ENCODE data around the gene RSL1D1. TPM values are rescaled to one million over a fixed set of nuclear protein-coding genes. Genes with fewer than 3 reads are reported as not detected.
A peak's percentile ranks its signal among the peaks of the same experiment; 100 is the strongest.

RSL1D1 gene
- total RNA-seq, 3 donors from 2014 or later (not counting 1 experiment from before 2014, with no cell fraction given) = 66.3 to 102 (median 99.1) TPM

DNA sequence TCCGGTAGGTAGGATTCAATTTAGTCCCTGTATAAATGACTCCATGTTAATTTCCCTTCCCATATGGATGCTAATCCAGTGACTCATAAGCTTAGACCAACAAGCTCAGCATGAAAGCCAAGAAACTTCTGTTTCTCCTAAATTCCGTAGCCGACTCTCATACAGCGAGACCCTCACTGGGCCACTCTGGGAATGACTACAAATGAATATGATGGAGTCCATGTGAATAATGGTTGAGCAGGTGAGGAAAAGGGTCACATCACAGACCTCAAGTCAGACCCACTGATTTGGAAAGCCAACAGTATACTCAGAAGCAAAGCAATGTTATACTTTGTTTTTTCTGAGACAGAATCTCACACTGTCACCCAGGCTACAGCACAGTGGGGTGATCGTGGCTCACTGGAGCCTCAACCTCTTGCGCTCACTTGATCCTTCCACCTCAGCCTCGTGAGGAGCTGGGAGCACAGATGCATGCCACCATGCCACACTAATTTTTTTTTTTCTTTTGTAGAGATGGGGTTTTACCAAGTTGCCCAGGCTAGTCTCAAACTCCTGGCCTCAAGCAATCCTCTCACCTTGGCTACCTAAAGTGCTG, 14.6 kb downstream of the RSL1D1 start:
- Histone ChIP-seq H3K27me3 (ENCODE audit: control insufficient read depth, insufficient read depth, low read length) (no peaks in the 10 kb centered on the region), H3K4me1 (ENCODE audit: control insufficient read depth, insufficient read depth, low read length) (no peaks in the 10 kb centered on the region), H3K4me3 (ENCODE audit: low read length) (no peak overlapping the region), H3K9me3 (ENCODE audit: control insufficient read depth, insufficient read depth, low read length) (no peaks in the 10 kb centered on the region), H3K27ac (ENCODE audit: low read length) (no peak overlapping the region), H3K36me3 (ENCODE audit: control insufficient read depth, insufficient read depth, low read length) (peaks cover 51% of the 10 kb centered on the region)
- WGBS (ENCODE audit: insufficient coverage) = 92% methylated on average over 7 of the region's 7 CpGs
- H3K27ac Mint-ChIP-seq = no peak overlapping the region
- ATAC-seq (no peak), DNase-seq (no peak)
- no peak for TF ChIP-seq CTCF (IDR thresholded peaks at IDR 0.05)
- H3K4me3 Mint-ChIP-seq = no peak overlapping the region
- H3K9me3 Mint-ChIP-seq = no peaks in the 10 kb centered on the region
- H3K36me3 Mint-ChIP-seq = peaks cover 14% of the 10 kb centered on the region
- intact Hi-C loops (cut with micrococcal nuclease) = no loop called here
- no peaks in the 10 kb centered on the region for H3K27me3 Mint-ChIP-seq (ENCODE audit: low read depth in 2 of 2)
- no peaks in the 10 kb centered on the region for H3K4me1 Mint-ChIP-seq

DNA sequence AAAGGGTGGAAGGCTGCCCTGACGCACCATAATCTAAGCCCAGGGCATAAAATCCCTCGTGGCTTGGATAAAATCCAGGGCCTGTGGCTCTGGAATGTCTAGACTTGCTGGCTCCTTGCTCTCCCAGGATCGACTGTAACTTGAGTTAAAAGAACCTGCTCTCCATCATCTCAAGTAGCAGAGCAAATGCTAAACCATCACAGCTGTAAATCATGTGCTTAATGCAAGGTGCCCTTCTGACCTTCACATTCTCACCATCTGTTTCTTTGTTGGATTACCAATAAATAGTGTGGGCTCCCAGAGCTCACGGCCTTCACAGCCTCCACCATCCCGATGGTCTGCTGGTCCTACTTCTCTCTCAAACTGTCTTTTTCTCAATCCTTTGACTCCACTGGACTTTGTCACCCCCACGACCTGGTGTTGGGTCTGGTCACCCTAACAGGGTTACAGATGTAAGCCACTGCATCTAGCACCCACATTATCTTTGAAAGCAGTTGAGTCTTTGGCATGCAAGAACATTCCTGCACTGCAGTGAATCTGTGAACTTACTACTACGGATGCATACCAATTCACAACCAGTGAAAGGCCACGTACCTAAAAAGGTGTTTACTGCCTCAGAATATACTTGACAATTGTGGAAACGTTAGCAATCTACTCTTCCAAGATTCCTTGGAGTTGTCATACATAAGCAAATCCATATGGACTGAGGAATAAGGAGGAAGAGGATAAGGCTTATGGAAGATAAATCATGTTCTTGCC, 15.3 kb downstream of the RSL1D1 start:
- DNase-seq = no peak
- Mint-ChIP-seq H3K4me1 (no peaks in the 10 kb centered on the region), H3K36me3 (peaks cover 14% of the 10 kb centered on the region), H3K9me3 (no peaks in the 10 kb centered on the region), H3K27me3 (ENCODE audit: low read depth in 2 of 2) (no peaks in the 10 kb centered on the region), H3K27ac (peak overlapping the region in 1 of 2 donors; percentile 68), H3K4me3 (no peak overlapping the region)
- H3K4me1 ChIP-seq (ENCODE audit: control insufficient read depth, insufficient read depth, low read length) = no peaks in the 10 kb centered on the region
- H3K4me3 ChIP-seq (ENCODE audit: low read length) = no peak overlapping the region
- ATAC-seq = no peak
- H3K36me3 ChIP-seq (ENCODE audit: control insufficient read depth, insufficient read depth, low read length) = peaks cover 44% of the 10 kb centered on the region
- TF ChIP-seq CTCF (IDR thresholded peaks at IDR 0.05) = no peak
- no peaks in the 10 kb centered on the region for H3K9me3 ChIP-seq (ENCODE audit: control insufficient read depth, insufficient read depth, low read length)
- intact Hi-C loops (cut with micrococcal nuclease) = no loop called here
- WGBS (ENCODE audit: insufficient coverage) = 69% methylated on average over 9 of the region's 9 CpGs
- no peak overlapping the region for H3K27ac ChIP-seq (ENCODE audit: low read length)
- H3K27me3 ChIP-seq (ENCODE audit: control insufficient read depth, insufficient read depth, low read length) = no peaks in the 10 kb centered on the region

DNA sequence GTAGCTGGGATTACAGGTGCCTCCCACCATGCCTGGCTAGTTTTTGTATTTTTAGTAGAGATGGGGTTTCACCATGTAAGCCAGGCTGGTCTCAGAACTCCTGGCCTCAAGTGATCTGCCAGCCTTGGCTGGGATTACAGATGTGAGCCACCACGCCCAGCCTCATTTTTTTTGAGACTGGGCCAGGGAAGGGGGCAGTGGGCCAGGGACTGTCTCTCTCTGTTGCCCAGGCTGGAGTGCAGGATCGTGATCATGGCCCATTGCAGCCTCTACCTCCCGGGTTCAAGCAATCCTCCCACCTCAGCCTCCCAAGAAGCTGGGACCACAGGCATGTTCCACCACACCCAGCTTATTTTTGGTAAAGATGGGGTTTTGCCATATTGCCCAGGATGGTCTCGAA, 16.0 kb downstream of the RSL1D1 start:
- Histone ChIP-seq H3K4me1 (ENCODE audit: control insufficient read depth, insufficient read depth, low read length) (no peaks in the 10 kb centered on the region), H3K9me3 (ENCODE audit: control insufficient read depth, insufficient read depth, low read length) (no peaks in the 10 kb centered on the region), H3K27ac (ENCODE audit: low read length) (no peak overlapping the region), H3K27me3 (ENCODE audit: control insufficient read depth, insufficient read depth, low read length) (no peaks in the 10 kb centered on the region), H3K36me3 (ENCODE audit: control insufficient read depth, insufficient read depth, low read length) (peaks cover 37% of the 10 kb centered on the region), H3K4me3 (ENCODE audit: low read length) (no peak overlapping the region)
- no peak overlapping the region for H3K27ac Mint-ChIP-seq
- no peak for ATAC-seq
- no peak for DNase-seq
- H3K4me1 Mint-ChIP-seq = no peaks in the 10 kb centered on the region
- no peaks in the 10 kb centered on the region for H3K27me3 Mint-ChIP-seq (ENCODE audit: low read depth in 2 of 2)
- peaks cover 14% of the 10 kb centered on the region for H3K36me3 Mint-ChIP-seq
- no peak for TF ChIP-seq CTCF (IDR thresholded peaks at IDR 0.05)
- intact Hi-C loops (cut with micrococcal nuclease) = no loop called here
- H3K9me3 Mint-ChIP-seq = no peaks in the 10 kb centered on the region
- 95% methylated on average over 4 of the region's 4 CpGs for WGBS (ENCODE audit: insufficient coverage)
- no peak overlapping the region for H3K4me3 Mint-ChIP-seq
